Measurements from ENCODE around the gene ZNF775. TPM values are rescaled to one million over a fixed set of nuclear protein-coding genes. Genes with fewer than 3 reads are reported as not detected.

The ZNF775 gene
- polyA plus RNA-seq, 3 donors = 1.3 to 2.7 (median 1.4) TPM

- no peak overlapping the region for H3K27ac ChIP-seq (ENCODE audit: low read depth in 1 of 2, low read length in 2 of 2)
- H3K27me3 ChIP-seq (ENCODE audit: control insufficient read depth in 2 of 2, insufficient read depth in 2 of 2, low read length in 2 of 2) = no peaks in the 10 kb centered on the region
- WGBS (ENCODE audit: insufficient coverage) = no CpG with 5 or more reads among the region's 5 CpGs
- H3K9ac ChIP-seq (ENCODE audit: insufficient read depth, low read length, poor library complexity, severe bottlenecking) = no peak overlapping the region
- H3K9me3 ChIP-seq (replicated peaks in 1 of 2; ENCODE audit: control insufficient read depth in 1 of 2, insufficient read depth in 1 of 2, low read length in 2 of 2) = no peaks in the 10 kb centered on the region
- peaks cover 0 to 4% of the 10 kb centered on the region in 2 donors for H3K36me3 ChIP-seq (replicated peaks in 1 of 2; ENCODE audit: control insufficient read depth in 1 of 2, insufficient read depth in 2 of 2, low read length in 2 of 2)
- peaks cover 7% of the 10 kb centered on the region for H3K79me2 ChIP-seq (ENCODE audit: insufficient read depth, low read length)
- no peak for DNase-seq
- H2AFZ ChIP-seq (ENCODE audit: insufficient read depth, low read depth, low read length, poor library complexity, severe bottlenecking) = no peak overlapping the region
- intact Hi-C loops (cut with micrococcal nuclease) = loop anchor here in 1 of 2 donors (5.0 kb wide), 1 partner anchor 37 kb away; no protein-coding TSS in a partner anchor
- Mint-ChIP-seq H3K4me3 (no peak overlapping the region), H3K4me1 (peaks cover 20% of the 10 kb centered on the region), H3K9me3 (peaks cover 0 to 3% (median 0%) of the 10 kb centered on the region in 7 donors), H3K36me3 (peaks cover 22 to 28% of the 10 kb centered on the region in 2 donors), H3K27me3 (ENCODE audit: low read depth in 3 of 3) (peaks cover 0 to 4% (median 0%) of the 10 kb centered on the region in 3 donors), H3K27ac (peak overlapping the region in 4 of 7 donors; percentile 8 to 82 (median 45))
- no peak for TF ChIP-seq CTCF (IDR thresholded peaks at IDR 0.05)
- H3K4me2 ChIP-seq (replicated peaks; ENCODE audit: extremely low read depth, low read length, poor library complexity, severe bottlenecking) = no peak overlapping the region
- H3K4me3 ChIP-seq (replicated peaks in 1 of 3; ENCODE audit: low read depth in 2 of 3, low read length in 3 of 3) = no peak overlapping the region
- peaks cover 22% of the 10 kb centered on the region in 2 donors for H3K4me1 ChIP-seq (ENCODE audit: control insufficient read depth in 1 of 2, insufficient read depth in 2 of 2, low read length in 2 of 2)
- no peaks in the 10 kb centered on the region for H4K20me1 ChIP-seq (ENCODE audit: insufficient read depth, low read length)
Measured at GRCh38 chr7:150389532-150389816, 10.3 kb downstream of the ZNF775 start.

- peaks cover 0 to 3% (median 0%) of the 10 kb centered on the region in 7 donors for H3K9me3 Mint-ChIP-seq
- no peak overlapping the region for H3K27ac ChIP-seq (ENCODE audit: low read depth in 1 of 2, low read length in 2 of 2)
- no peak for DNase-seq
- H3K27ac Mint-ChIP-seq = no peak overlapping the region
- no peak overlapping the region for H3K4me3 ChIP-seq (replicated peaks in 1 of 3; ENCODE audit: low read depth in 2 of 3, low read length in 3 of 3)
- 100% methylated on average over 4 of the region's 7 CpGs for WGBS (ENCODE audit: insufficient coverage)
- peaks cover 0 to 4% (median 0%) of the 10 kb centered on the region in 3 donors for H3K27me3 Mint-ChIP-seq (ENCODE audit: low read depth in 3 of 3)
- no peaks in the 10 kb centered on the region for H3K27me3 ChIP-seq (ENCODE audit: control insufficient read depth in 2 of 2, insufficient read depth in 2 of 2, low read length in 2 of 2)
- intact Hi-C loops (cut with micrococcal nuclease) = loop anchor here in 1 of 2 donors (10.0 kb wide), 1 partner anchor 45 kb away; the partner anchor contains the start of gene RARRES2
- no peaks in the 10 kb centered on the region for H4K20me1 ChIP-seq (ENCODE audit: insufficient read depth, low read length)
- peaks cover 2 to 4% of the 10 kb centered on the region in 2 donors for H3K36me3 ChIP-seq (replicated peaks in 1 of 2; ENCODE audit: control insufficient read depth in 1 of 2, insufficient read depth in 2 of 2, low read length in 2 of 2)
- H3K4me1 Mint-ChIP-seq = peaks cover 14% of the 10 kb centered on the region
- TF ChIP-seq CTCF (IDR thresholded peaks at IDR 0.05) = no peak
- no peaks in the 10 kb centered on the region for H3K9me3 ChIP-seq (replicated peaks in 1 of 2; ENCODE audit: control insufficient read depth in 1 of 2, insufficient read depth in 1 of 2, low read length in 2 of 2)
- no peak overlapping the region for H3K4me2 ChIP-seq (replicated peaks; ENCODE audit: extremely low read depth, low read length, poor library complexity, severe bottlenecking)
- no peak overlapping the region for H3K4me3 Mint-ChIP-seq
- H3K4me1 ChIP-seq (ENCODE audit: control insufficient read depth in 1 of 2, insufficient read depth in 2 of 2, low read length in 2 of 2) = peaks cover 14% of the 10 kb centered on the region in 2 donors
- no peak overlapping the region for H3K9ac ChIP-seq (ENCODE audit: insufficient read depth, low read length, poor library complexity, severe bottlenecking)
- H3K79me2 ChIP-seq (ENCODE audit: insufficient read depth, low read length) = peaks cover under 1% of the 10 kb centered on the region
- no peak overlapping the region for H2AFZ ChIP-seq (ENCODE audit: insufficient read depth, low read depth, low read length, poor library complexity, severe bottlenecking)
- H3K36me3 Mint-ChIP-seq = peaks cover 22 to 28% of the 10 kb centered on the region in 2 donors
Measured at GRCh38 chr7:150390205-150390604, 11.1 kb downstream of the ZNF775 start.
